IMR-90 (cell line): ENCODE results near the gene LSM14A. TPM values are rescaled to one million over a fixed set of nuclear protein-coding genes. Genes with fewer than 3 reads are reported as not detected.
"Not testable (repeated sequence)": the region's sequence is repeated elsewhere in the genome, so short reads cannot be mapped to it uniquely, and the experiment has no call there.

Experiments
- ATAC-seq: fragments of 200-7000 bp; cut with Tn5 transposase; 2 replicates; pipeline ENCODE4 v1.9.1; 2020; ENCODE audit warnings: low read depth, mild to moderate bottlenecking, moderate library complexity
- BruUV-seq: library from RNA; stranded (reverse); fragments of 400-500 nt; replicated peaks from 2 replicates; lab custom pipeline; 2021; lab: Mats Ljungman, UMichigan
- CTCF ChIA-PET: fragments of 300-600 bp; formaldehyde crosslinking; extraction: SDS; loops from one replicate; lab custom pipeline; 2021; ENCODE audit warnings: antibody characterized with exemption; lab: Yijun Ruan, JAX
- POLR2A ChIA-PET: fragments of 300-600 bp; sonication (Branson Sonifier 250); formaldehyde crosslinking; loops from one replicate; lab custom pipeline; 2022; ENCODE audit warnings: antibody characterized with exemption; ENCODE audit not compliant: unreplicated experiment; lab: Charles Lee
- DNase-seq: peaks from one replicate; pipeline ENCODE4 v3.0.0; 2013
- H2AFZ ChIP-seq: replicated peaks from 2 replicates; pipeline ENCODE3; 2013; ENCODE audit warnings: low read length, mild to moderate bottlenecking; ENCODE audit not compliant: poor library complexity
- H2AK5ac ChIP-seq: 2 replicates; pipeline ENCODE4 v1.6.1; 2013; ENCODE audit warnings: low read depth, low read length, inconsistent platforms
- H2AK9ac ChIP-seq: replicated peaks from 2 replicates; pipeline ENCODE3; 2013; ENCODE audit warnings: mild to moderate bottlenecking, low read depth, low read length, moderate library complexity; ENCODE audit not compliant: poor library complexity
- H2BK120ac ChIP-seq: 2 replicates; pipeline ENCODE4 v1.6.1; 2013; ENCODE audit warnings: low read depth, low read length, inconsistent platforms
- H2BK15ac ChIP-seq: 3 replicates; pipeline ENCODE4 v1.6.1; 2013; ENCODE audit warnings: low read depth, low read length, inconsistent platforms
- H2BK20ac ChIP-seq: 2 replicates; pipeline ENCODE4 v1.6.1; 2013; ENCODE audit warnings: low read depth, mild to moderate bottlenecking, inconsistent platforms, low read length, moderate library complexity
- H2BK5ac ChIP-seq: 2 replicates; pipeline ENCODE4 v1.6.1; 2013; ENCODE audit warnings: mild to moderate bottlenecking, low read depth, low read length, inconsistent platforms; ENCODE audit not compliant: poor library complexity, severe bottlenecking
- H3K14ac ChIP-seq: replicated peaks from 2 replicates; pipeline ENCODE4 v1.6.1; 2013; ENCODE audit warnings: low read depth, low read length, inconsistent platforms
- H3K18ac ChIP-seq: 2 replicates; pipeline ENCODE4 v1.6.1; 2013; ENCODE audit warnings: low read depth, low read length, control low read depth
- H3K23ac ChIP-seq: 2 replicates; pipeline ENCODE4 v1.6.1; 2013; ENCODE audit warnings: low read depth, low read length, inconsistent platforms
- H3K27ac ChIP-seq: 2 replicates; pipeline ENCODE4 v1.5.1; 2013; ENCODE audit warnings: mild to moderate bottlenecking, control low read depth, low read length; ENCODE audit not compliant: insufficient read depth
- H3K27me3 ChIP-seq: 2 replicates; pipeline ENCODE4 v1.6.1; 2013; ENCODE audit warnings: low read length; ENCODE audit not compliant: control insufficient read depth, insufficient read depth
- H3K36me3 ChIP-seq: 2 replicates; pipeline ENCODE4 v1.6.1; 2013; ENCODE audit warnings: low read length, mixed read lengths; ENCODE audit not compliant: control insufficient read depth, insufficient read depth
- H3K4ac ChIP-seq: 2 replicates; pipeline ENCODE4 v1.6.1; 2013; ENCODE audit warnings: low read depth, low read length, inconsistent platforms
- H3K4me1 ChIP-seq: 2 replicates; pipeline ENCODE4 v1.6.1; 2013; ENCODE audit warnings: low read length, mixed read lengths; ENCODE audit not compliant: control insufficient read depth, insufficient read depth
- H3K4me2 ChIP-seq: 2 replicates; pipeline ENCODE4 v1.6.1; 2013; ENCODE audit warnings: low read depth, mild to moderate bottlenecking, control low read depth, low read length, moderate library complexity
- H3K4me3 ChIP-seq: 2 replicates; pipeline ENCODE4 v1.5.1; 2013; ENCODE audit warnings: low read depth, mild to moderate bottlenecking, control low read depth, low read length, moderate library complexity; ENCODE audit not compliant: insufficient read depth
- H3K56ac ChIP-seq: 2 replicates; pipeline ENCODE4 v1.6.1; 2013; ENCODE audit warnings: low read length, inconsistent platforms; ENCODE audit not compliant: insufficient read depth; ENCODE audit errors: extremely low read depth
- H3K79me1 ChIP-seq, 2 experiments: 2 replicates each; pipeline ENCODE4 v1.6.1; 2013; ENCODE audit warnings: low read length in 2 of 2, inconsistent platforms in 1 of 2, low read depth in 1 of 2
- H3K9ac ChIP-seq: 2 replicates; pipeline ENCODE4 v1.6.1; 2013; ENCODE audit warnings: low read depth, low read length, control low read depth
- H3K9me1 ChIP-seq: 2 replicates; pipeline ENCODE4 v1.6.1; 2013; ENCODE audit warnings: low read length, inconsistent platforms; ENCODE audit not compliant: insufficient read depth
- H3K9me3 ChIP-seq: 2 replicates; pipeline ENCODE4 v1.6.1; 2013; ENCODE audit warnings: low read length; ENCODE audit not compliant: control insufficient read depth, insufficient read depth
- H4K20me1 ChIP-seq: 2 replicates; pipeline ENCODE4 v1.6.1; 2013; ENCODE audit warnings: low read length, inconsistent platforms; ENCODE audit not compliant: insufficient read depth
- H4K5ac ChIP-seq: 2 replicates; pipeline ENCODE4 v1.6.1; 2013; ENCODE audit warnings: mild to moderate bottlenecking, low read depth, low read length, control low read depth
- H4K8ac ChIP-seq, 2 experiments: 2 replicates each; pipeline ENCODE4 v1.6.1; 2013; ENCODE audit warnings: low read depth in 2 of 2, low read length in 2 of 2, control low read depth in 1 of 2, inconsistent platforms in 1 of 2
- H4K91ac ChIP-seq: 2 replicates; pipeline ENCODE4 v1.6.1; 2013; ENCODE audit warnings: low read depth, low read length, inconsistent platforms; ENCODE audit not compliant: insufficient read depth
- WGBS, 2 experiments: methylation state at CpG; one replicate each; pipeline versions ENCODE4 v1.1.5 to v1.1.7; 2013; ENCODE audit warnings: missing lambda C conversion rate in 2 of 2; ENCODE audit not compliant: insufficient read length in 1 of 2; ENCODE audit errors: extremely low coverage in 2 of 2; 5-methylcytosine and 5-hydroxymethylcytosine counted together
- dilution Hi-C: fragments of 300-500 bp; cut with HindIII; formaldehyde crosslinking; loops from one replicate; pipeline ENCODE4 v1.14.3; 2018; ENCODE audit warnings: low sequenced_read_pairs; ENCODE audit not compliant: unreplicated experiment
- in situ Hi-C: fragments of 300-500 bp; cut with MboI; formaldehyde crosslinking; loops from 3 replicates; pipeline ENCODE4 v1.14.3; 2019; ENCODE audit warnings: low sequenced_read_pairs, inconsistent platforms, mixed read lengths
- intact Hi-C: fragments of 100-400 bp; cut with micrococcal nuclease; formaldehyde crosslinking; loops from 2 replicates; pipeline ENCODE4 v1.10.0; 2022
- polyA plus RNA-seq, 3 experiments: library from polyadenylated mRNA; depleted of rRNA; stranded (reverse); fragments of >200 nt; gene quantifications; 2 replicates each; pipeline ENCODE4 v1.2.3, GENCODE V29; 2012; ENCODE audit warnings: low replicate concordance in 1 of 3
- total RNA-seq: library from RNA; depleted of rRNA; stranded (reverse); fragments of >200 nt; gene quantifications from 2 replicates; pipeline ENCODE4 v1.2.3, GENCODE V29; 2012

Gene LSM14A
- total and polyA plus RNA-seq, 2 of the 4 experiments (the other 2 are of a cell fraction): 44.3 to 54.8 TPM

DNA sequence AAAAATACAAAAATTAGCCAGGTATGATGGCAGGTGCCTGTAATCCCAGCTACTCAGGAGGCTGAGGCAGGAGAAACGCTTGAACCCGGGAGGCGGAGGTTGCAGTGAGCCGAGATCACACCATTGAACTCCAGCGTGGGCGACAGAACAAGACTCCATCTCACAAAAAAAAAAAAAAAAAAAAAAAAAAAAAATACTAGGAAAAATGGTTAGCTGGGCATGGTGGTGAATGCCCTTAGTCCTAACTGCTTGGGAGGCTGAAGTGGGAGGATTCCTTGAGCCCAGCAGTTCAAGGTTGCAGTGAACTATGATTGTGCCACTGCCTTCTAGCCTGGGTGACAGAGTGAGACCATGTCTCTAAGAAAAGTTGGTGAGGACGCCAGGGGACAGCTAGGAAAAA, 33.0 kb downstream of the LSM14A start:
- intact Hi-C loops, H4K8ac ChIP-seq, H2BK5ac ChIP-seq, H2BK120ac ChIP-seq, H3K56ac ChIP-seq, DNase-seq, H3K27ac ChIP-seq, H2BK15ac ChIP-seq, H2AK5ac ChIP-seq, ATAC-seq, H3K27me3 ChIP-seq, BruUV-seq, H4K5ac ChIP-seq, H2BK20ac ChIP-seq, H3K9ac ChIP-seq, H3K4me3 ChIP-seq, H3K4me2 ChIP-seq, dilution Hi-C loops, H3K4me1 ChIP-seq, in situ Hi-C loops, H3K4ac ChIP-seq, H2AK9ac ChIP-seq, H4K91ac ChIP-seq, H3K9me1 ChIP-seq, H3K9me3 ChIP-seq, H3K23ac ChIP-seq, H3K14ac ChIP-seq, H3K18ac ChIP-seq, H2AFZ ChIP-seq: not testable (repeated sequence)
- no CpG with 5 or more reads among the region's 7 CpGs for WGBS, 2 experiments
- Histone ChIP-seq H3K79me1 (peaks cover 23 to 62% of the 10 kb centered on the region in 2 experiments), H3K36me3 (peaks cover 20% of the 10 kb centered on the region), H4K20me1 (peaks cover 14% of the 10 kb centered on the region)
- POLR2A ChIA-PET: interaction anchor here (0.6 kb wide), 1 partner anchor 269 kb away, joined by 6 read pairs; no protein-coding TSS in a partner anchor
- CTCF ChIA-PET: interaction anchor here (0.5 kb wide), 1 partner anchor 176 kb away, joined by 3 read pairs; no protein-coding TSS in a partner anchor
